ENCODE measurements around the gene GAREM1.

Gene GAREM1

DNA sequence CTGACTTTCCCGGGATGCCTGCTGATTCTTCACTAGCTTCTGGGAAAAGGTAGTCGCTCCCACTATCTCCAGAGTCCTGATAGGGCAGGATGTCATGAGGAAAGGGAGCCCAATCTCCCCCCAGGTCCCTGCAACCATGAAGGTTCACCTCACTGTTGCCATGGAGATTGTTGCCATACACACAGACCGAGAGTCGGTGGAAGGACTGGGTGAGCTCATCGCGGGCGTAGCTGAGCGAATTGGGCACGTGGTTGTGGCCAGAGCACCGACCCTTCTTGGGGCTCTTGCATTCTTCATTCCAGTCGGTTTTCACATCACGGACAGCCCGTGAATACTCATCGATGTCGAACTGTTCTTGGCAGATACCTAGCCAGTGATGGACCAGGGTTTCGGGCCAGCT, 183.4 kb downstream of the GAREM1 start:
- no peak for DNase-seq (ENCODE audit: low read depth in 2 of 2)
- H3K4me3 ChIP-seq (replicated peaks in 1 of 2; ENCODE audit: low read depth in 2 of 2, low read length in 2 of 2) = no peak overlapping the region
- TF ChIP-seq, protein P1, sequence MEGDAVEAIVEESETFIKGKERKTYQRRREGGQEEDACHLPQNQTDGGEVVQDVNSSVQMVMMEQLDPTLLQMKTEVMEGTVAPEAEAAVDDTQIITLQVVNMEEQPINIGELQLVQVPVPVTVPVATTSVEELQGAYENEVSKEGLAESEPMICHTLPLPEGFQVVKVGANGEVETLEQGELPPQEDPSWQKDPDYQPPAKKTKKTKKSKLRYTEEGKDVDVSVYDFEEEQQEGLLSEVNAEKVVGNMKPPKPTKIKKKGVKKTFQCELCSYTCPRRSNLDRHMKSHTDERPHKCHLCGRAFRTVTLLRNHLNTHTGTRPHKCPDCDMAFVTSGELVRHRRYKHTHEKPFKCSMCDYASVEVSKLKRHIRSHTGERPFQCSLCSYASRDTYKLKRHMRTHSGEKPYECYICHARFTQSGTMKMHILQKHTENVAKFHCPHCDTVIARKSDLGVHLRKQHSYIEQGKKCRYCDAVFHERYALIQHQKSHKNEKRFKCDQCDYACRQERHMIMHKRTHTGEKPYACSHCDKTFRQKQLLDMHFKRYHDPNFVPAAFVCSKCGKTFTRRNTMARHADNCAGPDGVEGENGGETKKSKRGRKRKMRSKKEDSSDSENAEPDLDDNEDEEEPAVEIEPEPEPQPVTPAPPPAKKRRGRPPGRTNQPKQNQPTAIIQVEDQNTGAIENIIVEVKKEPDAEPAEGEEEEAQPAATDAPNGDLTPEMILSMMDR (IDR thresholded peaks at IDR 0.05; ENCODE audit: low read depth, low read length) = no peak

DNA sequence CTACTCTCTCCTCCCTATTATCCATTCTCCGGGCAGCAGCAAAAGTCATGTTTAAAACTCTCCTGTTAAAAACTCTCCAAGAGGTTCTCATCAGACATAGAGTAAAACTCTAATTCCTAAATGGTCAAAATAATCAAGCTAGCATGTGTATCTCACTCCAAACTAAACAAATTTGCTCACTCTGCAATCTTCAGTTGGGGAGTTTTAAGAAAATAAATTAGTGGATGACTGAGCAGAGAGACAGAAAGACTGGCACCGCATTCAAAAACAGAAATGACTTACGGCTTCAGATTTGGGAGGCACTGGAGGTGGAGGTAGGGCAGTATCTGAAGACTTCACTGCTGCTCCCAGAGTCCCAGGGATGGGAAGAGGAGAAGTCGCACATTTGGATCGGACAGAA, 183.9 kb downstream of the GAREM1 start:
- DNase-seq (ENCODE audit: low read depth in 2 of 2) = no peak
- TF ChIP-seq, protein P1 (IDR thresholded peaks at IDR 0.05; ENCODE audit: low read depth, low read length) = no peak
- no peak overlapping the region for H3K4me3 ChIP-seq (replicated peaks in 1 of 2; ENCODE audit: low read depth in 2 of 2, low read length in 2 of 2)

DNA sequence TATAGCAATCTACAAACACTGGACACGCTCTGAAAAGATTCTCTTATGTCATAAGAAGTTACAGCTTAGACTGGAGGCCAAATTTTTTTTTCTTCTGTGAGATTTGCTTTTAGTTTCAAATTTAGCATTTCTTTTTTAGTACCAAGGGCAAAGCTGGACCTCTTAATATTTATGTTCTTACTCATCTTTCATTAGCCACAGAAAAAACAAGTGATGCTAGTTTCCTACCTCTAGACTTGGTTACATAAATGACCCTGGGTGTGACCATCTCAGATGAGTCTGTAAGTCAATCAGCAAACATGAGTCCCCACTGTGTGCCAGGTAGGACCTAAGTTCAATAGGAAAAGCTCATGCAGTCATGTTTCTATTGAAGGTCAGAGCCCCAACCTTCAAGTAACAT, 186.4 kb downstream of the GAREM1 start:
- TF ChIP-seq, protein P1 (IDR thresholded peaks at IDR 0.05; ENCODE audit: low read depth, low read length) = no peak
- H3K4me3 ChIP-seq (replicated peaks in 1 of 2; ENCODE audit: low read depth in 2 of 2, low read length in 2 of 2) = no peak overlapping the region
- peak in 1 of 2 donors; percentile 64 for DNase-seq (ENCODE audit: low read depth in 2 of 2)

DNA sequence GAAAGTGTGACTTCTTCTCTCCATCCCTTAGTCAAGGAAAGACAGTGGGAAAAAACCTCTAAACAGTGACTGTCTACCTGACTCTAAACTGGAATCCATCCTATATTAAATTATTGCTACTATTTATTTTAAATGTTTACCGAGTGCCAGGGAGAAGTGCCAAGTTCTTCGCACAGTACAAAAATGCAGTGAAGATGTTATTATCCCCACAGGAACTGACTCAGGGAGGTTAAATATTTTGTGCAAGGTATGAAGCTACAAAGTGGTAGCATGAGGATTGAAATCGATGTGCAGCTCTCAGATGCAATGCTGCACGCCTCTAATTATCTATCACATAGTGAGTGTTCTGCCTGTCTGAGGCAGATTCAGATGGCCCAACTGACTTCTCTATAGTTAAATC, 189.8 kb downstream of the GAREM1 start:
- H3K4me3 ChIP-seq (replicated peaks in 1 of 2; ENCODE audit: low read depth in 2 of 2, low read length in 2 of 2) = no peak overlapping the region
- peak in 1 of 2 donors; percentile 12 for DNase-seq (ENCODE audit: low read depth in 2 of 2)
- TF ChIP-seq, protein P1 (IDR thresholded peaks at IDR 0.05; ENCODE audit: low read depth, low read length) = no peak

DNA sequence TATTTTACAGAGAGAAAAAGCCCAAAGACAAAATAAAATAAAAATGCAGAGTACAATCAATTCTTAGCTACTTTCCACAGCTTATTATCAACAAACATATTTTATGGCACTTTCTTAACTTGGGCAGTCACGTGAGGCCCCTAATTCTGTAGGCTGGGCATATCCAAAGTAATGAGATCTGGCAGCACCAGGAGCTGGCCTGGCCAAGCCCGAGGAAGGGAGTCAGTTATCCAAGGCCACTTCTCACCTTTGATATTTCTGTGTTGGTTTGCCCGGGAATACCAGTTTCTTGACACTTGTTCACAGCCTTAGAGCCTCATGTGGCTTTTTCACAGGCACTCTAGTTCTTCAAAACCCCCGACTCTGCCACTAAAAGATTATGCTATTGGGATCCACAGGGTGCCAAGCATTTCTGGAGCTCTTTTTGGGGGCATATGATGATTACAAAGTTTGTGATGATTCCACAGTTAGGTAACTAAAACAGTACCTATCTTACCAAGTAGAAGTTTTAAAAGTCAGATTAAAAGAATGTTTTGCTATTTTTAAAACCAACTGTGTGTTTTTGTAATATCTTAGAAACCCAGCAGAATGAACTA, 190.4 kb downstream of the GAREM1 start:
- DNase-seq (ENCODE audit: low read depth in 2 of 2) = no peak
- H3K4me3 ChIP-seq (replicated peaks in 1 of 2; ENCODE audit: low read depth in 2 of 2, low read length in 2 of 2) = no peak overlapping the region
- TF ChIP-seq, protein P1 (IDR thresholded peaks at IDR 0.05; ENCODE audit: low read depth, low read length) = no peak

DNA sequence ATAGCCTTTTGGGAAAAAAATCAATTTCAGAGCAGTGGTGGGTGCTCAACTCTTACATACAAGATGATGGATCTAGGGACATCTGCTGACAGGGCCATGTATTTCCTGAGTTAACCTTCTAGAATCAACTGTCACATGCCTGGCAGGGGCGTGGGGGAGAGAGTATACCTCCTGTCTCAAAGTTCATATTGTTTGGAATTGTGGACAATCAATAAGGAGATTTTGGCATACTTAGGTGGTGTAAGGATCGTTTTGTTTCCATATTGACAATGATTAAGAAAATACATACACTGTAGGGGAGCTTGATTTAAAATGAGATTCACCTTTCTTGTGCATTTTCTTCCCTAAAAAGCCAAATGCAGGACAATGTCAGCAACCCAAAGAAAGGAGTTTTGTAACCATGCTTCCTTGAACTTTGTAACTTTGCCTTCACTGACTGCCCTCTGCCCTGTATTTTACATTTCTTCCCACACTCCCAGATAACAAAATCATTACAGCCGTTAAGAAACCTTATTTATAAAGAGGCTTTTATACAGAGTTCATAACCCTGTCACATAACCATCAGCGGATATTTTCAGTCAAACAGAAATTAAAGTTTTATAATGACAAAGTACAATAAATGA, 192.4 kb downstream of the GAREM1 start:
- no peak overlapping the region for H3K4me3 ChIP-seq (replicated peaks in 1 of 2; ENCODE audit: low read depth in 2 of 2, low read length in 2 of 2)
- TF ChIP-seq, protein P1 (IDR thresholded peaks at IDR 0.05; ENCODE audit: low read depth, low read length) = no peak
- DNase-seq (ENCODE audit: low read depth in 2 of 2) = no peak
